Measurements from ENCODE around the gene PLD1.
"Not testable (repeated sequence)": the region's sequence is repeated elsewhere in the genome, so short reads cannot be mapped to it uniquely, and the experiment has no call there.

Gene PLD1

GRCh38 chr3:171694888-171695287 is 115.4 kb downstream of the PLD1 start:
- no peak for DNase-seq

DNA sequence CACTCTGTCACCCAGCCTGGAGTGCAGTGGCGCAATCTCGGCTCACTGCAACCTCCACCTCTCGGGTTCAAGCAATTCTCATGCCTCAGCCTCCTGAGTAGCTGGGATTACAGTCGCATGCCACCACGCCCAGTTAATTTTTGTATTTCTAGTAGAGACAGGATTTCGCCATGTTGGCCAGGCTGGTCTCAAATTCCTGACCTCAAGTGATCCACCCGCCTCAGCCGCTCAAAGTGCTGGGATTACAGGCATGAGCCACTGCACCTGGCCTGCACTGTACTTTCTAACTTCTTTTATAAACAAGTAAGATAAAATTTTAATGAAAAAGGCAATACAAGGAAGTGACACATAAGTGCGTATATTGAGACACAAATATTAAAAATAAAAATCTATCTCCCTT is 117.7 kb downstream of the PLD1 start:
- DNase-seq, result not testable (repeated sequence)

DNA sequence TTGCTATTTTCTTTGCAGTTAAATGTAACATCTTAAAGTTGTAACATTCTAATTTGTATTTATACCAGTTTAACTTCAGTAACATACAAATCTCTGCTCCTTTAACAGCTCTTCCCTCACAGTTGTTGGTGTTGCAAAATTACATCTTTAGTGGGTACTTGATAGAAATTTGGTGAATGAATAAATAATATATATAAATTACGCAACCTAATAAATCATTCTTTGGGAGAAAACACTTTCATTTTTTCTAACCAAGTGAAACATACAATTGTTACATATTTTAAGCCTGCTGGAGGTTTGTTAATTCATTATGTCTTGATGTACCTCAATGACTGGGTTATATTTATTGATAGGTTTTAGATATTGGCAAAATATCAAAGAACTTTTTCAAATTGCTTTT is 118.8 kb downstream of the PLD1 start:
- no peak for DNase-seq

- DNase-seq, result no peak
Observed at GRCh38 chr3:171690281-171690680, 120.0 kb downstream of the PLD1 start.

- no peak for DNase-seq
Observed at GRCh38 chr3:171688593-171688992, 121.7 kb downstream of the PLD1 start.

GRCh38 chr3:171688002-171688401 is 122.3 kb downstream of the PLD1 start:
- no peak for DNase-seq

- no peak for DNase-seq
Observed at GRCh38 chr3:171687581-171687980, 122.7 kb downstream of the PLD1 start.

DNA sequence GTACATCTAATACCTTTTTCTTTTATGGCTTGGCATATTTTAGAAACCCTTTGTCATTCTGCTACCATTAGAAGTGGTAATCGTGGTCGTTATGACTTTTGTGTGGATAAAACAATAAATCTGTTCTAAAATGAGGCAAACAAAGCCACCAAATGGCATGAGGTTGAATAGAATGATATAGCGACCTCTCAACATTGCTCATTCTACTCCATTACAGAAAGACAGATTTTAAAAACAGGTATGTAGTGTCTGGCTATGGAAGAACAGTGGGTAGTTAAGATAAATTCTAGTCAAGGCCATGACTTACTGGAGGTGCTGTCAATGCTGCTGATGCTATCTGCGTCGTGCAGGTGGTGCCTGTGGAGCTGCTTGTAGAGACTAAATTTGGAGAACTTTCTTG is 123.2 kb downstream of the PLD1 start:
- no peak for DNase-seq

DNA sequence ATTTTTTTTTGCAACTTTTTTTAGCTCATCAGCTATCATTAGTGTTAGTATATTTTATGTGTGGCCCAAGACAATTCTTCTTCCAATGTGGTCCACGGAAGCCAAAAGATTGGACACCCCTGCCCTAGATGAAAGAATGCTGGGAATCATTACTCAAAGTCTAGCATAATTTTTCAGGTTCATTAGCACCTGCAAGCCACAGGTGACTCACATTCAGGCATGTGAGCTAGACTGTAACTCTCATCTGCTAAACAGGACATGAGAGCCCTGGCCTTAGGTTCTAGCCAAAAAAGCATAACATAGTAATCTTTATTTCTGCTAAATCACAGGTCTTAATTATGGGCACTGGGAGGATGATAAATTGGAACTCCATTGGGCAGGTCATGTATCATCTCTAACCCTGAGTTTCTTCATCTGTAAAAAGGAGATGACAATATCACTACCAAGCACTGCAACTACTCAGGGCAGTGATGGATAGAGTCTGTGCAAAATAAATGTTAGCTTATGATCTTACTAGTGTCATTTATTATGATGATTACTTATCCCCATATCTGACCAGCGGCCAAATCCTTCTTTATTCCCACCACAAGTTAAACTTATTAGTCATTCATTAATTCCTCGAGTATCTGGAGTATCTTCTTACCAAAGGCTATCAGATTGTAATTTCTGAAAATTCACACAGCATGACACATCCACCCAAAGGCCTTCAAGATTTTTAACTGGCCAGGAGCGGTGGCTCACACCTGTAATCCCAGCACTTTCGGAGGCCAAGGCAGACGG is 125.0 kb downstream of the PLD1 start:
- no peak for DNase-seq

DNA sequence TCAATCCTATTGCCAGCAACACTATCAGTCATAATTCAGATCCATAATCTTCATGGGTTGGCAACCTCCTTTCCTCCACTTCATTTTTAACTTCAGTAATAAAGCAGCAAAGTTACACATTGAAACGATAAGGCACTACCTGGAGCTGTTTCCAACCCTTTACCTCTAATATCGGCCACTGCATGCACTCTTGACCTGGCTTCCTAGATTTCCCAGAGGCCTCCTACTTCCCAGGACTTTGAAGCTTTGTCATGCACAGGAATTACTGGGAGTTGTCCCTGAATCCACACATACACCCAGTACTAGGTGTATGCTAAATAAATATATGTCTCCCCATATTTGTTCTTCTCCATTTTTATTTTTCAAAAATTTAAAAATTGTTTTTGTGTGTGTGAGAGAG is 126.1 kb downstream of the PLD1 start:
- no peak for DNase-seq

- no peak for DNase-seq
Observed at GRCh38 chr3:171682743-171683142, 127.5 kb downstream of the PLD1 start.

- no peak for DNase-seq
Observed at GRCh38 chr3:171680726-171681411, 129.4 kb downstream of the PLD1 start.

- DNase-seq, result no peak
Observed at GRCh38 chr3:171678971-171679492, 131.3 kb downstream of the PLD1 start.

DNA sequence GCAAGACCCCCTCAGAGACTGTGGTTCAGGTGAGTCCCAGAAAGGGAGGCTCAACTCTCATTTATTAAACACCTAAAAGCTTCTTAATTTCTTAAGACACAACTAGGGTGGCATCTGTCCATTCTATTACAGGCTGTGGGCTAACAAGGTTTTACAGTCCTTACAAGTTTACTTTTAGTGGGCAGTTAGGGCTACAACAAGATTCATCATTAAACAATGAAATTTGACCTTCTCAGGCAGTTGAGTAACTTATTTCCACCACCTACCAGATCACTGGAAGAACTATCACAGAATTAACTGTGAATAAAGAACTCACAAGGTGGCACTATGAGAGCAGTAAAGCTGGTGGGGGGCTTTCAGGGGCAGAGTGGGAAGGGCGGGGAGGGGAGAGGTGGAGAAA is 132.6 kb downstream of the PLD1 start:
- no peak for DNase-seq

GRCh38 chr3:171676601-171677175 is 133.6 kb downstream of the PLD1 start:
- DNase-seq, result no peak

- DNase-seq, result no peak
Observed at GRCh38 chr3:171673951-171674350, 136.3 kb downstream of the PLD1 start.

GRCh38 chr3:171672538-171672937 is 137.7 kb downstream of the PLD1 start:
- no peak for DNase-seq

- no peak for DNase-seq
Observed at GRCh38 chr3:171672124-171672523, 138.2 kb downstream of the PLD1 start.

DNA sequence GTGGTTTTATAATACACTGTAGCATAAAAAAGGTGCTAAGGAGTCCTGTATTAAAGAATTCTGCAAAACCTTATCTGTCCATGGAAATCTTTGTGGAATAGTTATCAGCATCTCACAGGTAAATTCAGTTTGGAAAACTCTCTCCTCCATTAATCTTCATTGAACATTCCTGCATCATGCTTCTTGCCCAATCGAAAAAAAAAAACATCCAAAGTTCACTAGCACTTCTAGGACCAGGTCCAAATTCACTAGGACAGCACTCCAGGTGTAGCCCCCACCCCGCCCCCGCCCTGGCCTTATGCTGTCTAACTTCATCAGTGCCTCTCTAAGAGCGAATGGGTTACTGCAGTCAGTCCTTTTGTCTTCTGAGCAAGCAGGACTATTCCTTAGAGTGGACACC is 138.6 kb downstream of the PLD1 start:
- DNase-seq, result no peak

DNA sequence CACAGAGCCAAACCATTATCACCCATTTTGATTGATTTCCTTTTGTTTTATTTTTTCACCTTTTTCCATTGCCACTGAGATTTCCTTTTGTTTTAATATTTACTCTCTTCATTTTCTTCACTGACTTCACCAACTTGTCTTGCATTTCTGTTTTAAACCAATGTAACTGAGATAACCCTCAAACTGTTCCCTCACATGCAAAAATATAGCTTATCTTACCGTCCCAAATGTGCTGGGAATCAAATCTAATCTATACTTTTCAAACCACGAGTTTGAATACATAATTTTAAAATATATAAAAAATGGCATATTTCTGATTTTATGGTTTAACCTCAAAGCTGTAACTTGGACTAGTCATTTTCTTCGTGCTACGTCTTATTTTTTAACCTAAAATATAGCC is 143.8 kb downstream of the PLD1 start:
- DNase-seq, result no peak

DNA sequence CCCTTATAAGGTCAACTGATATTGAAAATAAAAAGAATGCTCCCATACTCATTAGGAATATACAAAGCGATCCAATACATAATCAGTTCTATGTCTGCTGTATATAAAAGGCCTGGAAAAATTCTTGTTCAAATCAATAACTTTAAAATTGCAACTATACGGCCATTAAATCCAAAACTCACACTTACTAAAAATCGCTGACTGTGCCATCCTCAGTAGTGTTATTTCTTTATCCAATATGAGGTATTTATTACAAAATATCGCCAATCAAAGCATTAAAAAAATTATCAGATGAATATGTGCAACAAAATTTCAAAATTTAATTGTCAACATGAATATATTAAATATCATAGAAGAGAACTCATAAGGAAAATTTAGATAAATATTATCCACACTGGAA is 146.5 kb downstream of the PLD1 start:
- DNase-seq, result no peak

- DNase-seq, result no peak
Observed at GRCh38 chr3:171661484-171661883, 148.8 kb downstream of the PLD1 start.

- DNase-seq, result no peak
Observed at GRCh38 chr3:171660188-171660587, 150.1 kb downstream of the PLD1 start.

- no peak for DNase-seq
Observed at GRCh38 chr3:171658841-171659240, 151.4 kb downstream of the PLD1 start.

All from DMS 273 treated with DMSO at 0.1 percent for 48 hours (cell line).